D341Med (cell line): ENCODE results near the gene UFD1.
A peak's percentile ranks its signal among the peaks of the same experiment; 100 is the strongest.

ENCODE experiments used
- DNase-seq: peaks from one replicate; pipeline ENCODE4 v3.0.0; 2012; ENCODE audit warnings: low spot score

Gene UFD1

GRCh38 chr22:19422440-19423301, 56.3 kb downstream of the UFD1 start:
- no peak for DNase-seq

GRCh38 chr22:19420321-19420720, 58.7 kb downstream of the UFD1 start:
- DNase-seq = no peak

- no peak for DNase-seq
Observed at GRCh38 chr22:19419464-19420178, 59.4 kb downstream of the UFD1 start.

- DNase-seq = no peak
Observed at GRCh38 chr22:19419086-19419463, 59.9 kb downstream of the UFD1 start.

GRCh38 chr22:19412923-19413322, 66.1 kb downstream of the UFD1 start:
- no peak for DNase-seq

- DNase-seq = no peak
Observed at GRCh38 chr22:19412478-19412877, 66.5 kb downstream of the UFD1 start.

GRCh38 chr22:19411690-19412045, 67.3 kb downstream of the UFD1 start:
- DNase-seq = no peak

- DNase-seq = no peak
Observed at GRCh38 chr22:19410941-19411689, 67.9 kb downstream of the UFD1 start.

GRCh38 chr22:19407649-19408606, 71.1 kb downstream of the UFD1 start:
- DNase-seq = peak; percentile 40

- DNase-seq = peak; percentile 7
Observed at GRCh38 chr22:19406846-19407245, 72.1 kb downstream of the UFD1 start.

- DNase-seq = peak; percentile 9
Observed at GRCh38 chr22:19406281-19406811, 72.6 kb downstream of the UFD1 start.

GRCh38 chr22:19405652-19406051, 73.3 kb downstream of the UFD1 start:
- no peak for DNase-seq

GRCh38 chr22:19405133-19405532, 73.9 kb downstream of the UFD1 start:
- DNase-seq = no peak

- DNase-seq = no peak
Observed at GRCh38 chr22:19404676-19405075, 74.3 kb downstream of the UFD1 start.

GRCh38 chr22:19402642-19403191, 76.3 kb downstream of the UFD1 start:
- DNase-seq = no peak

GRCh38 chr22:19401483-19401882, 77.5 kb downstream of the UFD1 start:
- no peak for DNase-seq

- no peak for DNase-seq
Observed at GRCh38 chr22:19400881-19401280, 78.1 kb downstream of the UFD1 start.
